Suprapubic skin (tissue), 4 donors: ENCODE data around the gene EFR3B. TPM values are rescaled to one million over a fixed set of nuclear protein-coding genes. Genes with fewer than 3 reads are reported as not detected.

ENCODE experiments used
- DNase-seq, 2 donors: peaks; one replicate each; pipeline ENCODE4 v3.0.0-alpha.2; 2019; ENCODE audit warnings: low spot score in 2 of 2
- H3K27ac ChIP-seq: fragments of 200-600 bp; sonication (generic); one replicate; pipeline ENCODE4 v1.5.1; 2019
- H3K27me3 ChIP-seq: fragments of 200-600 bp; sonication (generic); one replicate; pipeline ENCODE4 v1.5.1; 2019
- H3K36me3 ChIP-seq: fragments of 200-600 bp; sonication (generic); one replicate; pipeline ENCODE4 v1.5.1; 2019
- H3K4me1 ChIP-seq: fragments of 200-600 bp; sonication (generic); one replicate; pipeline ENCODE4 v1.5.1; 2019
- H3K4me3 ChIP-seq: fragments of 200-600 bp; sonication (generic); one replicate; pipeline ENCODE4 v1.5.1; 2019; ENCODE audit warnings: mild to moderate bottlenecking
- H3K9me3 ChIP-seq: fragments of 200-600 bp; sonication (generic); one replicate; pipeline ENCODE4 v1.5.1; 2019
- CTCF ChIP-seq, 2 donors: fragments of 200-600 bp in 1 of 2; fragments of 450-650 bp in 1 of 2; sonication (generic) in 1 of 2; IDR thresholded peaks; one replicate each; pipeline ENCODE4 v1.5.1; 2016 to 2019; ENCODE audit warnings: antibody characterized with exemption in 2 of 2, mild to moderate bottlenecking in 1 of 2, moderate library complexity in 1 of 2
- EP300 ChIP-seq: sonication (generic); formaldehyde crosslinking; IDR thresholded peaks from one replicate; pipeline ENCODE4 v1.6.1; 2017; ENCODE audit warnings: antibody characterized with exemption
- POLR2A ChIP-seq, 2 donors: fragments of 450-650 bp; IDR thresholded peaks; one replicate each; pipeline ENCODE4 v1.6.1; 2017; ENCODE audit warnings: antibody characterized with exemption in 2 of 2, mild to moderate bottlenecking in 2 of 2, moderate library complexity in 2 of 2
- POLR2AphosphoS5 ChIP-seq, 3 donors: sonication (generic); formaldehyde crosslinking; IDR thresholded peaks; one replicate each; pipeline ENCODE4 v1.6.1; 2017; ENCODE audit warnings: antibody characterized with exemption in 3 of 3
- WGBS: methylation state at CpG from one replicate; pipeline ENCODE4 v1.1.5; 2018; 5-methylcytosine and 5-hydroxymethylcytosine counted together
- total RNA-seq, 4 donors: library from RNA; depleted of rRNA; stranded (reverse); fragments of >200 nt; gene quantifications; one replicate each; pipeline ENCODE4 v1.1.0, GENCODE V29; 2016

Gene EFR3B
- total RNA-seq, 4 donors from 2014 or later: 0.79 to 1.5 (median 1.2) TPM

DNA sequence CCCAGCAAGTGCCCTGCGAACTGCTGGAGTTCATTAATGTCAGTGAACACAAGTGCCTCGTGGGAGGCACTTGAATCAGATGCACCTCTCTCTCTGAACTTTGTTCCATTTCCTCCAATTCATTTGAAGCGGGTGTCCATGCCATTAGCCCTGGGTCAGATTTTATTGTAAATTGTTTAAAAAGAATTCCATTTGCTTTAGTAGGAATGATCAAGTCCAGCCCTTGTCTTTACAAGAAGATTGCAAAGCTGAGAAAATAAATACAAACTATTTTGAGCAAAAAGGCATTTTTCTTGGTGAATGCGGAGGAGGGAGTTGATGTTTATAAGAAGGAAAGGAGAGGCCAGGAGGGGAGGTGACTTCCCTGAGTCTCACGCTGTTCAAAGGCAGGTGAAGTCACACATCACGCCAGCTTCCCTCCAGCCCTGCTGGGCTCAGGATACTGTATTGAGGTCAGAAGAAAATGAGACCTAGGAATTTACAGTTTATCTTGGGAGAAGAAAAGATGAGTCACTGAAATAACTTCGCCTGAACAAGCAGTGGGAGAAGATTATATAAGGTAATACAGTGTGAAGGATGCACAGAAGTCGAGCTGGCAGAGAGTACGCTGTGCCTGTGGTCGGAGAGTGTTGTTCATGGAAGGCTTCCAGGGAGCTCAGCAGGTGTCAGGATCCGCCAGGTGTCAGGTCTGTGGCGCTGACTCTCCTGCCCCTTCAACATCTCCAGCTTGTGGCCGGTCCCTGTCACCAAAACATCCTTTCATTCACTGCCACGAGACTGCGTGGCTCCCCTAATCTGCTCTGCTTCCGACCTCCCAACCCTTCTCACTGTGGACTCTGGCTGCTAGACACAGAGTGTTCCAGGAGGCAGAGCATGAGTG, 36.5 kb downstream of the EFR3B start:
- Histone ChIP-seq H3K4me1 (peaks cover 16% of the 10 kb centered on the region), H3K4me3 (no peak overlapping the region), H3K9me3 (no peaks in the 10 kb centered on the region), H3K27me3 (peaks cover 10% of the 10 kb centered on the region), H3K27ac (no peak overlapping the region), H3K36me3 (no peaks in the 10 kb centered on the region)
- TF ChIP-seq POLR2A (IDR thresholded peaks at IDR 0.05): no peak
- TF ChIP-seq EP300: no peak
- TF ChIP-seq POLR2AphosphoS5 (IDR thresholded peaks at IDR 0.05): no peak
- no peak for TF ChIP-seq CTCF (IDR thresholded peaks at IDR 0.05)
- 48% methylated on average over 16 of the region's 16 CpGs for WGBS
- no peak for DNase-seq

DNA sequence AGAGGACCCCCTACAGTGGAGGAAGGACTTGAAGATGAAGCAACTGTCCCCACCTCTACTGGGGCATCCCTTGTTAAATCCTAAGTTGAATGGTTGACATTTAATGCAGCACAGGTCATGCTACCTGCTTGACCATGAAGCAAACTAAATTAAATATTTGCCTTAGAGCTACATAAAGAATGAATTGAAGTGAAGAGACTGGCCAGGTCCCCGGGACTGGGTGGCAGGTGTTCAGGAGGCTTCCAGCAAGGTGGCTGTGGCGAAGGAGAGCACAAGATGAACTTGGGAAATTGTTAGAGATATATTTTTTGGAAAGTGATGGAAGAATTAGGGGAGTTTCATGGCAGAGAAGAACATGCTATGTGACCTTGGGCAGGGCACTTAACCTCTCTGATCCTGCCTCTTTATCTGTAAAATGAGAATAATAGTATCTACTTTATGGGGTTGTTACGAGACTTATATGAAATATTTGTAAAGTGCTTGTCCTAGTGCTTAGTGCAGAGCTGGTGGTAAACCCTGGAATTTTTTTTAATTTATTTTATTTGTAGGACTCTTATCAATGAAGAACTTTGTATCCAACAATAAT, 37.3 kb downstream of the EFR3B start:
- no peak overlapping the region for H3K27ac ChIP-seq
- no peaks in the 10 kb centered on the region for H3K36me3 ChIP-seq
- H3K4me1 ChIP-seq: peaks cover 16% of the 10 kb centered on the region
- no peak overlapping the region for H3K4me3 ChIP-seq
- no peak for TF ChIP-seq POLR2AphosphoS5 (IDR thresholded peaks at IDR 0.05)
- no peak for TF ChIP-seq EP300
- no peak for TF ChIP-seq POLR2A (IDR thresholded peaks at IDR 0.05)
- TF ChIP-seq CTCF (IDR thresholded peaks at IDR 0.05): no peak
- 80% methylated on average over 3 of the region's 3 CpGs for WGBS
- no peak for DNase-seq
- H3K27me3 ChIP-seq: peaks cover 10% of the 10 kb centered on the region
- no peaks in the 10 kb centered on the region for H3K9me3 ChIP-seq

GRCh38 chr2:25081237-25081790, 39.4 kb downstream of the EFR3B start:
- Histone ChIP-seq H3K4me3 (no peak overlapping the region), H3K36me3 (no peaks in the 10 kb centered on the region), H3K9me3 (no peaks in the 10 kb centered on the region), H3K27me3 (peaks cover 13% of the 10 kb centered on the region), H3K4me1 (peaks cover 15% of the 10 kb centered on the region), H3K27ac (no peak overlapping the region)
- WGBS: 93% methylated on average over 9 of the region's 9 CpGs
- TF ChIP-seq EP300 (no peak), CTCF (IDR thresholded peaks at IDR 0.05) (no peak), POLR2A (IDR thresholded peaks at IDR 0.05) (no peak), POLR2AphosphoS5 (IDR thresholded peaks at IDR 0.05) (no peak)
- DNase-seq: no peak

DNA sequence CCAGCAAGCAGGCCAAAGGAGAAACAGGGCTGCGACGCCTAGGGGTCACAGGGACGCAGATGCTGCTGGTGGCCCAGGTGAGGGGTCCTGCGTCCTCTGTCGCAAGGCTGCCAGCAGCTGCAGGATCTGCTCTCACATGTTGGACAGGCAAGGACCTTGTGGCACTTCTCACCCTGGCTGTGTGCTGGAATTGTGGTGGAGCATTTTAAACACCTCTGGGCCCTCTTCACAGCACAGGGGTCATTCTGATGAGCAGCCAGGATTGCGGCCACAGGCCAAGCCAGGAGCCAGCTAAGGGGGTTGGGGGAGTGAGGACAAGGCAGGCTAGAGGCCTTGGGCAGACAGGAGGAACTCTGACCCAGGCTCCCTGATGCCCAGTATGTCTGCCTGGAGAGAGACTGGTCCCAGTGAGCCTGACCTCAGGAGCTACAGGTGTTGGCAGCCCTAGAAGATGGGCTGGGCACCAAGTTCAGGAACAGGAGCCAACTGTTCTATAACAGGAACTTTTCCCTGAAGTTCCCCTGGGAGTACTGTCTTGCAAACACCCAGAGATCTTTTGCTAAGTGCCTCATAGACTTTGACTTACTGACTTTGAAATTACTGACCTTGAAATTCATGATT, 40.2 kb downstream of the EFR3B start:
- 74% methylated on average over 6 of the region's 6 CpGs for WGBS
- peaks cover 13% of the 10 kb centered on the region for H3K27me3 ChIP-seq
- no peaks in the 10 kb centered on the region for H3K9me3 ChIP-seq
- DNase-seq: no peak
- H3K36me3 ChIP-seq: no peaks in the 10 kb centered on the region
- H3K4me1 ChIP-seq: peaks cover 11% of the 10 kb centered on the region
- no peak overlapping the region for H3K27ac ChIP-seq
- TF ChIP-seq CTCF (IDR thresholded peaks at IDR 0.05): no peak
- no peak for TF ChIP-seq POLR2A (IDR thresholded peaks at IDR 0.05)
- TF ChIP-seq EP300: no peak
- TF ChIP-seq POLR2AphosphoS5 (IDR thresholded peaks at IDR 0.05): no peak
- H3K4me3 ChIP-seq: no peak overlapping the region
